Thoracic aorta (tissue), 2 donors: ENCODE measurements around the gene MAGI1. TPM values are rescaled to one million over a fixed set of nuclear protein-coding genes. Genes with fewer than 3 reads are reported as not detected.

Experiments used
- ATAC-seq: fragments of 150-250 bp; one replicate; pipeline ENCODE4 v1.8.0; 2017; ENCODE audit warnings: low read depth; ENCODE audit not compliant: insufficient number of reproducible peaks, low FRiP score
- DNase-seq: peaks from one replicate; pipeline ENCODE4 v3.0.0-alpha.2; 2020; ENCODE audit warnings: low spot score
- H3K27ac ChIP-seq, 2 donors: fragments of 200-600 bp; sonication (generic); 1 replicate in 1 of 2; 2 replicates in 1 of 2; pipeline ENCODE4 v1.5.1; 2016; ENCODE audit warnings: mild to moderate bottlenecking in 2 of 2, moderate library complexity in 2 of 2
- H3K27me3 ChIP-seq: fragments of 200-600 bp; sonication (generic); replicated peaks from 2 replicates; pipeline ENCODE4 v1.6.0; 2016; ENCODE audit warnings: mild to moderate bottlenecking; ENCODE audit not compliant: insufficient read depth
- H3K36me3 ChIP-seq: fragments of 200-600 bp; sonication (generic); one replicate; pipeline ENCODE4 v1.5.1; 2016
- H3K4me1 ChIP-seq, 2 donors: fragments of 200-600 bp; sonication (generic); 1 replicate in 1 of 2; 2 replicates in 1 of 2; pipeline versions ENCODE4 v1.5.1 to v1.6.0; 2016; ENCODE audit warnings: low read depth in 2 of 2, mild to moderate bottlenecking in 1 of 2; ENCODE audit not compliant: control insufficient read depth in 1 of 2
- H3K4me3 ChIP-seq: fragments of 200-600 bp; sonication (generic); 2 replicates; pipeline ENCODE4 v1.5.1; 2016; ENCODE audit warnings: mild to moderate bottlenecking
- H3K9me3 ChIP-seq: fragments of 200-600 bp; sonication (generic); 2 replicates; pipeline ENCODE4 v1.5.1; 2016
- total RNA-seq, 2 donors: library from RNA; depleted of rRNA; stranded (reverse); fragments of >200 nt; gene quantifications; one replicate each; pipeline versions ENCODE4 v1.1.0 to v1.2.3, GENCODE V29; 2016
- TF ChIP-seq, protein P1 (sequence below): fragments of 200-600 bp; sonication (generic); IDR thresholded peaks from one replicate; pipeline ENCODE4 v1.5.1; 2019; ENCODE audit warnings: antibody characterized with exemption

Gene MAGI1
- total RNA-seq, 2 donors from 2014 or later: 48.2 to 88.5 TPM

DNA sequence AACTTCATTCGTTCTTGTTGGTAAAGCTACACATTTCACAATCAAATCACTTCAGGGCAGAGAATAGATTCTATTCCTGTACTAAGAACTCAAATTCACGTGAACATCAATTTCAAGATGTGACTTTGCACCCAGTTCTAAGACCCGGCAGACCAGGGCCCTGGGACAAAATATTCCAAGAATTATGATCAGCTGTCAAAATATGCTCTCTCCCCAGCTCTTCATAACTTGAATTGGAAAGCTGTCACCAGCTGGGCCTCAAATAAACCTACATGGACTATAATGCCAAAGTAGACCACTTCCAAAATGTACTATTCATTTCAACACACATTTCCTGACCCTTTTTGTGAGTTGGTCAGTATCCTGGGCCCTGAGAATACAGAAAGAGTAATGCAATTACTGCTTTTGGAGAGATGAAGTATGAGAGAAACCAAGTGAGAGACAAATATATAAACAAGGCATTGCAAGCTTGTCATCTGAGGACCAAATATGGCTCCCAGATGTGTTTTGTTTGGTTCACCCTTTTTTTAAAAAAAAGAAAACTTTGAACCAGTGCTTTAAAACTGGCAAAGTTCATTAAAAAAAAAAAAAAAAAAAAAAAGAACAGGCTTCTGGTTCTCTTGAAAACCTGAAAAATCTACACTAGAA lies 14.9 kb downstream of the MAGI1 start:
- no peaks in the 10 kb centered on the region for H3K36me3 ChIP-seq
- H3K27ac ChIP-seq: no peak overlapping the region
- H3K9me3 ChIP-seq: no peaks in the 10 kb centered on the region
- TF ChIP-seq, protein P1, sequence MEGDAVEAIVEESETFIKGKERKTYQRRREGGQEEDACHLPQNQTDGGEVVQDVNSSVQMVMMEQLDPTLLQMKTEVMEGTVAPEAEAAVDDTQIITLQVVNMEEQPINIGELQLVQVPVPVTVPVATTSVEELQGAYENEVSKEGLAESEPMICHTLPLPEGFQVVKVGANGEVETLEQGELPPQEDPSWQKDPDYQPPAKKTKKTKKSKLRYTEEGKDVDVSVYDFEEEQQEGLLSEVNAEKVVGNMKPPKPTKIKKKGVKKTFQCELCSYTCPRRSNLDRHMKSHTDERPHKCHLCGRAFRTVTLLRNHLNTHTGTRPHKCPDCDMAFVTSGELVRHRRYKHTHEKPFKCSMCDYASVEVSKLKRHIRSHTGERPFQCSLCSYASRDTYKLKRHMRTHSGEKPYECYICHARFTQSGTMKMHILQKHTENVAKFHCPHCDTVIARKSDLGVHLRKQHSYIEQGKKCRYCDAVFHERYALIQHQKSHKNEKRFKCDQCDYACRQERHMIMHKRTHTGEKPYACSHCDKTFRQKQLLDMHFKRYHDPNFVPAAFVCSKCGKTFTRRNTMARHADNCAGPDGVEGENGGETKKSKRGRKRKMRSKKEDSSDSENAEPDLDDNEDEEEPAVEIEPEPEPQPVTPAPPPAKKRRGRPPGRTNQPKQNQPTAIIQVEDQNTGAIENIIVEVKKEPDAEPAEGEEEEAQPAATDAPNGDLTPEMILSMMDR: no peak
- no peak overlapping the region for H3K4me3 ChIP-seq
- no peak for ATAC-seq
- no peak for DNase-seq
- peaks cover 0 to 34% of the 10 kb centered on the region in 2 donors for H3K4me1 ChIP-seq
- no peaks in the 10 kb centered on the region for H3K27me3 ChIP-seq

DNA sequence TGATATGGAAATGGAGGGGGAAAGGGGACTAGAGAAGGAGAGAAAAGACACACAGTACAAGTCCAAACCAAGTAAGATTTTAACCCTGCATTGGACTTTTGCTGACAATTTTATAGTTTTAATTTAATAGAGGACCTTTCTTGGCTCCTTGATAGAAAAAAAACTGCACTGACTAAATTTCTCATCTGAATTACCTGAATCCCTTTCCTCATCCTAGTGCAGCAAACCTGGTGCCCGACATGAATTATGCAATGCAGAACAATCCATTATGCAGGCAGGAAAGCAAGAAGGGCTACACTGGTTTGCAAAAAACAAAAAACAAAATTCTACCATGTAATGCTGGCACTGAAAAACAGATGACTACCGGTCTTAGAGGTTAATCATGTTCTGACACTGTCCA lies 15.5 kb downstream of the MAGI1 start:
- TF ChIP-seq, protein P1: no peak
- DNase-seq: no peak
- Histone ChIP-seq H3K4me1 (peaks cover 0 to 32% of the 10 kb centered on the region in 2 donors), H3K36me3 (no peaks in the 10 kb centered on the region), H3K27me3 (no peaks in the 10 kb centered on the region), H3K4me3 (no peak overlapping the region), H3K27ac (no peak overlapping the region), H3K9me3 (no peaks in the 10 kb centered on the region)
- ATAC-seq: no peak

DNA sequence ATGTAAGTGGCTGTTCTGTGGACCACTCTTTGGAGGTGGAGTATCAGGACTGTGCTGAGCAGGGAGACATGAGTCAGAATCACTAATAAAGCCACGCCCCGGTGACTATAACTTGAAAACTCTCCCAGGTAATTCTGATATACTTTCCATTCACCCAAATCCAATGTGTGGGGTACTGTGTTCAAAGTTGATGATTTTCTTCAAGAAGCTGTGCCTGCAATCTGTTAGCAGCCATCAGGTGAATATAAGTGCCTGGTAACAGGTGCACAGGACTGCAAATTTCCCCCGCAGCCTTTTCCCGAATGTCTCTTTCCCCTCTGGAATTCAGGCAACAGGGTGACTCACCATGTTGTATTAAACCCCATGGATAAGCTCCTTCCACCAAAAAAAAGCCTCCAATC lies 17.0 kb downstream of the MAGI1 start:
- ATAC-seq (peak; percentile 38), DNase-seq (no peak)
- Histone ChIP-seq H3K27ac (no peak overlapping the region), H3K4me1 (peaks cover 0 to 36% of the 10 kb centered on the region in 2 donors), H3K4me3 (peak overlapping the region; percentile 17), H3K9me3 (no peaks in the 10 kb centered on the region), H3K27me3 (no peaks in the 10 kb centered on the region), H3K36me3 (no peaks in the 10 kb centered on the region)
- TF ChIP-seq, protein P1: no peak

DNA sequence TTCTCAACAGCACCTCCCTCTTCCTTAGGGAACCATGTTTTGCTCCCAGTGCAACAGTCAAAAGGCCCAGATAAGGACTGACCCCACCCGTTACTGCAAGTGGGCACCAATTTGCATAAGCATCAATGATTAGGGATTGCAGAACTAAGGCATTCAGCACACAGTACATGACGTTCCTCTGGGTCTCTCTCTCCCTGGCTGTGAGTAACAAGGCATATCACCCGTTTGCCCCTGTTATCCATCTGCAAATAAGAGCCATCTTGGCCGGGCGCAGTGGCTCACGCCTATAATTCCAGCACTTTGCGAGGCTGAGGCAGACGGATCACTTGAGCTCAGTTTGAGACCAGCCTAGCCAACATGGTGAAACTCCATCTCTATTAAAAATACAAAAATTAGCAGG lies 18.8 kb downstream of the MAGI1 start:
- TF ChIP-seq, protein P1: no peak
- Histone ChIP-seq H3K4me1 (peaks cover 2 to 42% of the 10 kb centered on the region in 2 donors), H3K27me3 (no peaks in the 10 kb centered on the region), H3K9me3 (no peaks in the 10 kb centered on the region), H3K4me3 (no peak overlapping the region), H3K36me3 (no peaks in the 10 kb centered on the region), H3K27ac (no peak overlapping the region)
- ATAC-seq (no peak), DNase-seq (no peak)

DNA sequence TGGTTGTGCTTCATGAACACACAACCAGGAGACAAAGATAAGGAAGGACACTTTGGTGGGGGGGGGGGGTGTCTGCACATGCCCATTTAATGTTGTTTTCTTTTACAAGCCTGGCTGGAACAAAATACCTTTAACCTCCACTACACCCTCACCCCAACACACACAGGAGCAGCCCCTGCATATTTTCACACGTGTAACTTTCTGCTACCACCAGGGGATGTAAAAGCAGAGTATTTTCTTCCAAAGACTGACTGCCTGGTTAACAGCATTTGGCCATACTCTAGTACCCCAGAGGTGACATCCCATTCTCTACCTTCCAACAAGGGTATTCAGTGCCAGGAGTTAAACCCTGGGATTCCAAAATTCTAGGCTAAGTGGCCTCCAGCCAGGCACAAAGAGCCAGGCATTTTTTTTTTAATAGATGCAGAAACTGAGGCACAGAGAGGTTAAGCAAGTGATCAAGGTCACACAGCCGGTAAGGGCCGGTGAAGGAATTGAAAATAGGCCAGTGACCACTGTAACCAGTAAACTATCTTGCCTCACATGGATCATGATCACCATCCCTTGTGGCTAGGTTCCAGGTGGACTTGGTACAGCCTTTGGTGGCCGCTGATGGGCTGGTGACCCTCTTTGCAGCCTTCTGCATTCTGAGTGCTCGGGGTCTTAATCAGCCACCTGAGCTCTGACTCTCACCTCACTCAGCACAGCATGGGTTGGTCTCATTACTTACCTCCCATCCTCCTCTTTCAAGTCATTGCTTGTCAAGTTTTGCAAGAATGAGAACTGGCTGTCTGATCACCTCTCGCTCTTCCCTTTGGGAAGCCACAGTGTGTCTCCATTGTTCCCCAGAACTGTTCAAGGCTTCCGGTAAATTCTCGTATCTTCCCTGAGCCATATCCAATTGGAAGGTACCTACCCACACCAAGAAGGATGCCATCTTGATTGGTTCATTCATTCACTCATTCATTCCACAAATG lies 20.4 kb downstream of the MAGI1 start:
- TF ChIP-seq, protein P1: no peak
- ATAC-seq: no peak
- peaks cover 6 to 37% of the 10 kb centered on the region in 2 donors for H3K4me1 ChIP-seq

More for the DNA sequence above, 20.4 kb downstream of the MAGI1 start:
- Histone ChIP-seq H3K27me3 (no peaks in the 10 kb centered on the region), H3K36me3 (no peaks in the 10 kb centered on the region), H3K4me3 (no peak overlapping the region), H3K27ac (no peak overlapping the region), H3K9me3 (no peaks in the 10 kb centered on the region)
- DNase-seq: no peak
